Neural cell (in vitro differentiated cells): ENCODE data around the gene UROC1. TPM values are rescaled to one million over a fixed set of nuclear protein-coding genes. Genes with fewer than 3 reads are reported as not detected.

Experiments
- H2AFZ ChIP-seq: fragments of 200-600, 300-800 bp; sonication (generic), shearing (Covaris generic); 2 replicates; pipeline ENCODE4 v1.6.0; 2014; ENCODE audit warnings: low read depth, mild to moderate bottlenecking, antibody characterized with exemption, low read length, moderate library complexity
- H3F3A ChIP-seq: fragments of 200-600 bp; shearing (Covaris generic); 2 replicates; pipeline ENCODE4 v1.6.1; 2016; ENCODE audit warnings: mild to moderate bottlenecking, moderate library complexity, mixed read lengths, antibody characterized with exemption, low read length; ENCODE audit not compliant: insufficient read depth, poor library complexity, severe bottlenecking
- H3K27ac ChIP-seq: fragments of 200-600, 300-800 bp; sonication (generic), shearing (Covaris generic); 2 replicates; pipeline ENCODE4 v1.5.1; 2014; ENCODE audit warnings: mild to moderate bottlenecking, low read length, moderate library complexity
- H3K27me3 ChIP-seq: fragments of 300-800, 200-600 bp; sonication (generic), shearing (Covaris generic); 2 replicates; pipeline ENCODE4 v1.6.0; 2014; ENCODE audit warnings: mild to moderate bottlenecking, low read depth, low read length, moderate library complexity; ENCODE audit not compliant: insufficient read depth
- H3K36me3 ChIP-seq: fragments of 300-800, 200-600 bp; sonication (generic), shearing (Covaris generic); 2 replicates; pipeline ENCODE4 v1.5.1; 2014; ENCODE audit warnings: mild to moderate bottlenecking, antibody characterized with exemption, low read length, moderate library complexity; ENCODE audit not compliant: insufficient read depth
- H3K4me2 ChIP-seq: fragments of 300-800, 200-600 bp; sonication (generic), shearing (Covaris generic); 2 replicates; pipeline ENCODE4 v1.6.0; 2014; ENCODE audit warnings: mild to moderate bottlenecking, low read length
- H3K4me3 ChIP-seq: fragments of 300-800, 200-600 bp; sonication (generic), shearing (Covaris generic); 2 replicates; pipeline ENCODE4 v1.5.1; 2014; ENCODE audit warnings: mild to moderate bottlenecking, low read length, moderate library complexity
- H3K79me2 ChIP-seq: fragments of 200-600 bp; shearing (Covaris generic); replicated peaks from 2 replicates; pipeline ENCODE4 v1.6.0; 2014; ENCODE audit warnings: mild to moderate bottlenecking, low read length, moderate library complexity; ENCODE audit not compliant: insufficient read depth
- H3K9ac ChIP-seq: fragments of 300-800, 200-600 bp; sonication (generic), shearing (Covaris generic); 2 replicates; pipeline ENCODE4 v1.6.1; 2016; ENCODE audit warnings: mild to moderate bottlenecking, low read length, mixed read lengths
- H3K9me2 ChIP-seq: fragments of 200-600 bp; shearing (Covaris generic); 2 replicates; pipeline ENCODE4 v1.6.1; 2016; ENCODE audit warnings: mild to moderate bottlenecking, low read length, mixed read lengths; ENCODE audit not compliant: insufficient read depth
- H3K9me3 ChIP-seq: fragments of 200-600, 300-800 bp; sonication (generic), shearing (Covaris generic); 2 replicates; pipeline ENCODE4 v1.6.1; 2016; ENCODE audit warnings: mild to moderate bottlenecking, mixed run types, low read length, moderate library complexity, mixed read lengths
- H4K20me1 ChIP-seq: fragments of 200-600 bp; shearing (Covaris generic); 2 replicates; pipeline ENCODE4 v1.6.1; 2016; ENCODE audit warnings: mild to moderate bottlenecking, mixed run types; ENCODE audit not compliant: insufficient read depth
- EP300 ChIP-seq: fragments of 450-650 bp; conservative IDR thresholded peaks from 2 replicates; pipeline ENCODE4 v1.6.1; 2014; ENCODE audit warnings: antibody characterized with exemption, mild to moderate bottlenecking, moderate library complexity; ENCODE audit not compliant: poor library complexity, severe bottlenecking
- EZH2 ChIP-seq: fragments of 200-600, 300-800 bp; shearing (Covaris generic), sonication (generic); IDR thresholded peaks from 2 replicates; pipeline ENCODE4 v1.6.1; 2014; ENCODE audit warnings: antibody characterized with exemption, low read length, borderline replicate concordance, mild to moderate bottlenecking; ENCODE audit not compliant: insufficient read depth, poor library complexity, severe bottlenecking
- MXI1 ChIP-seq: fragments of 450-650 bp; conservative IDR thresholded peaks from 2 replicates; pipeline ENCODE4 v1.6.1; 2014; ENCODE audit warnings: antibody characterized with exemption, mild to moderate bottlenecking; ENCODE audit not compliant: poor library complexity, severe bottlenecking
- POLR2AphosphoS5 ChIP-seq: IDR thresholded peaks from 2 replicates; pipeline ENCODE4 v1.6.1; 2012
- RAD21 ChIP-seq: fragments of 450-650 bp; conservative IDR thresholded peaks from 2 replicates; pipeline ENCODE4 v1.6.1; 2014; ENCODE audit warnings: antibody characterized with exemption, mild to moderate bottlenecking, moderate library complexity
- SMC3 ChIP-seq: fragments of 450-650 bp; conservative IDR thresholded peaks from 2 replicates; pipeline ENCODE4 v1.6.1; 2014; ENCODE audit warnings: antibody characterized with exemption, mild to moderate bottlenecking, moderate library complexity; ENCODE audit not compliant: poor library complexity
- TAF1 ChIP-seq: IDR thresholded peaks from 2 replicates; pipeline ENCODE4 v1.6.1; 2012; ENCODE audit warnings: low read depth
- polyA plus RNA-seq: library from polyadenylated mRNA; depleted of rRNA; stranded (reverse); fragments of >200 nt; gene quantifications from 2 replicates; pipeline ENCODE4 v1.2.3, GENCODE V29; 2014
- TF ChIP-seq, protein P1 (sequence below): fragments of 450-650 bp; IDR thresholded peaks from 2 replicates; pipeline ENCODE4 v1.5.1; 2014; ENCODE audit warnings: antibody characterized with exemption, mild to moderate bottlenecking, moderate library complexity; ENCODE audit not compliant: poor library complexity, severe bottlenecking
- TF ChIP-seq, protein P2 (sequence below): IDR thresholded peaks from 2 replicates; pipeline ENCODE4 v1.6.1; 2012; ENCODE audit warnings: borderline replicate concordance

The UROC1 gene
- polyA plus RNA-seq, 1 donor from 2014 or later: not detected

DNA sequence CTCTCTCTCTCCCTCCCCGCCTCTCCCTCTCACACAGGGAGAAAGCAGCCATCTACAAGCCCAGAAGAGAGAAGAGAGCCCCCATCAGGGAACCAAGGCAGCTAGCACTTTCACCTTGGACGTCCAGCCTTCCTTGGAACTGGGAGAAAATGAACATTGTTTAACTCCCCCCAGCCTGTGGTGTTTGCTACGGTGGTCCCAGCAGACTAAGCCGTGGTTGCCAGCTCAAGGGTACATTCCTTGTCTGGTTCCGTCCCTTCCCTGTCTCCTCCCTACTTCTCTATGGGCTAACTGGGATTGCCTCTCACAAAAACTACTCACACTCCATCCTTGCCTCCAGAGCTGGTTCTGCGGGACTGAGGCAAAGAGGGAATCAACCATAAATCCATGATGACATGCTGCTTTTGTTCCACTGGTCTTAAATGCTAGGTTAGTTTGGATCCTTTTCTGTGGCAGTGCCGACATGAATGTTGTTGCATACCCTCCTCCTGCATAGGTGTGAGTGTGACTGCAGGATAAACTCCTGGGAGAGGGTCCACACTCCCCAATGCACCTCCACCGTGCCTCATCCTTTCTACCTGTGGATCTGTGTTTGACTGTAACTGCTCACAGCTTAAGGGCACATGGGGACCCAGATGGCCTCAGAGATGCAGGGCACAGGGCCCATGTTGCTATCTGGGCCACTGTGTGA is 29.1 kb upstream of the UROC1 start:
- Histone ChIP-seq H3K4me2 (no peak overlapping the region), H3K9me2 (no peaks in the 10 kb centered on the region), H3K9ac (no peak overlapping the region), H3K4me3 (no peak overlapping the region), H3K27me3 (no peaks in the 10 kb centered on the region), H3K36me3 (no peaks in the 10 kb centered on the region), H4K20me1 (no peaks in the 10 kb centered on the region), H3K79me2 (no peaks in the 10 kb centered on the region), H3K9me3 (no peaks in the 10 kb centered on the region), H2AFZ (no peak overlapping the region), H3K27ac (no peak overlapping the region), H3F3A (no peaks in the 10 kb centered on the region)
- TF ChIP-seq, protein P1, sequence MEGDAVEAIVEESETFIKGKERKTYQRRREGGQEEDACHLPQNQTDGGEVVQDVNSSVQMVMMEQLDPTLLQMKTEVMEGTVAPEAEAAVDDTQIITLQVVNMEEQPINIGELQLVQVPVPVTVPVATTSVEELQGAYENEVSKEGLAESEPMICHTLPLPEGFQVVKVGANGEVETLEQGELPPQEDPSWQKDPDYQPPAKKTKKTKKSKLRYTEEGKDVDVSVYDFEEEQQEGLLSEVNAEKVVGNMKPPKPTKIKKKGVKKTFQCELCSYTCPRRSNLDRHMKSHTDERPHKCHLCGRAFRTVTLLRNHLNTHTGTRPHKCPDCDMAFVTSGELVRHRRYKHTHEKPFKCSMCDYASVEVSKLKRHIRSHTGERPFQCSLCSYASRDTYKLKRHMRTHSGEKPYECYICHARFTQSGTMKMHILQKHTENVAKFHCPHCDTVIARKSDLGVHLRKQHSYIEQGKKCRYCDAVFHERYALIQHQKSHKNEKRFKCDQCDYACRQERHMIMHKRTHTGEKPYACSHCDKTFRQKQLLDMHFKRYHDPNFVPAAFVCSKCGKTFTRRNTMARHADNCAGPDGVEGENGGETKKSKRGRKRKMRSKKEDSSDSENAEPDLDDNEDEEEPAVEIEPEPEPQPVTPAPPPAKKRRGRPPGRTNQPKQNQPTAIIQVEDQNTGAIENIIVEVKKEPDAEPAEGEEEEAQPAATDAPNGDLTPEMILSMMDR: no peak
- TF ChIP-seq RAD21 (no peak), TAF1 (no peak), MXI1 (no peak), EZH2 (no peak), POLR2AphosphoS5 (no peak), SMC3 (no peak), EP300 (no peak)
- TF ChIP-seq, protein P2, sequence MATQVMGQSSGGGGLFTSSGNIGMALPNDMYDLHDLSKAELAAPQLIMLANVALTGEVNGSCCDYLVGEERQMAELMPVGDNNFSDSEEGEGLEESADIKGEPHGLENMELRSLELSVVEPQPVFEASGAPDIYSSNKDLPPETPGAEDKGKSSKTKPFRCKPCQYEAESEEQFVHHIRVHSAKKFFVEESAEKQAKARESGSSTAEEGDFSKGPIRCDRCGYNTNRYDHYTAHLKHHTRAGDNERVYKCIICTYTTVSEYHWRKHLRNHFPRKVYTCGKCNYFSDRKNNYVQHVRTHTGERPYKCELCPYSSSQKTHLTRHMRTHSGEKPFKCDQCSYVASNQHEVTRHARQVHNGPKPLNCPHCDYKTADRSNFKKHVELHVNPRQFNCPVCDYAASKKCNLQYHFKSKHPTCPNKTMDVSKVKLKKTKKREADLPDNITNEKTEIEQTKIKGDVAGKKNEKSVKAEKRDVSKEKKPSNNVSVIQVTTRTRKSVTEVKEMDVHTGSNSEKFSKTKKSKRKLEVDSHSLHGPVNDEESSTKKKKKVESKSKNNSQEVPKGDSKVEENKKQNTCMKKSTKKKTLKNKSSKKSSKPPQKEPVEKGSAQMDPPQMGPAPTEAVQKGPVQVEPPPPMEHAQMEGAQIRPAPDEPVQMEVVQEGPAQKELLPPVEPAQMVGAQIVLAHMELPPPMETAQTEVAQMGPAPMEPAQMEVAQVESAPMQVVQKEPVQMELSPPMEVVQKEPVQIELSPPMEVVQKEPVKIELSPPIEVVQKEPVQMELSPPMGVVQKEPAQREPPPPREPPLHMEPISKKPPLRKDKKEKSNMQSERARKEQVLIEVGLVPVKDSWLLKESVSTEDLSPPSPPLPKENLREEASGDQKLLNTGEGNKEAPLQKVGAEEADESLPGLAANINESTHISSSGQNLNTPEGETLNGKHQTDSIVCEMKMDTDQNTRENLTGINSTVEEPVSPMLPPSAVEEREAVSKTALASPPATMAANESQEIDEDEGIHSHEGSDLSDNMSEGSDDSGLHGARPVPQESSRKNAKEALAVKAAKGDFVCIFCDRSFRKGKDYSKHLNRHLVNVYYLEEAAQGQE: no peak

DNA sequence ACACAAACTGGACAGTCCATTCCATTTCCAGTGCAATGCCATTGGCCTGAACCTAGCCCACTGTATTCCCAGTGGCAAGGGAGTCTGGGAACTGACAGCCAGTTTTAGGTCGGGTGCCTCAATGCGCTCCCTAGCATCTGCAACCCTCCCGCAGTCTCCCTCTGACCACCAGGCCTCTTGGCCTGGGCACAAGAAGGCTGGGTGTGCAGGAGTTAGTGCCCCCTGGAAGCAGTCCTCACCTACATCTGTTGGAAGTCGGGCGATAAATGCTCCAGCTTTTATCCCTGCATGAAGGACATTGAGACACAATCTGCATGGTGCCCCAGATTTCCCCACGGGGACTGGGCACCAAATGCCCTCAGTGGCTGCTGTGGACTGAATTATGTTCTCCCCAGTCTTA is 28.4 kb upstream of the UROC1 start:
- Histone ChIP-seq H3K9me3 (no peaks in the 10 kb centered on the region), H3K9me2 (no peaks in the 10 kb centered on the region), H3K4me2 (no peak overlapping the region), H4K20me1 (no peaks in the 10 kb centered on the region), H3K79me2 (no peaks in the 10 kb centered on the region), H3K27ac (no peak overlapping the region), H3F3A (no peaks in the 10 kb centered on the region), H2AFZ (no peak overlapping the region), H3K4me3 (no peak overlapping the region), H3K9ac (no peak overlapping the region), H3K36me3 (no peaks in the 10 kb centered on the region), H3K27me3 (no peaks in the 10 kb centered on the region)
- TF ChIP-seq RAD21 (no peak), EP300 (no peak), POLR2AphosphoS5 (no peak), EZH2 (no peak), SMC3 (no peak), TAF1 (no peak)
- TF ChIP-seq, protein P2: no peak
- TF ChIP-seq, protein P1: no peak
